ENCODE data around the gene KRT9. TPM values are rescaled to one million over a fixed set of nuclear protein-coding genes. Genes with fewer than 3 reads are reported as not detected.
"Not testable (repeated sequence)": the region's sequence is repeated elsewhere in the genome, so short reads cannot be mapped to it uniquely, and the experiment has no call there.

The KRT9 gene
- total RNA-seq, 2 donors from 2014 or later, result 0.42 TPM; not detected in 1

DNA sequence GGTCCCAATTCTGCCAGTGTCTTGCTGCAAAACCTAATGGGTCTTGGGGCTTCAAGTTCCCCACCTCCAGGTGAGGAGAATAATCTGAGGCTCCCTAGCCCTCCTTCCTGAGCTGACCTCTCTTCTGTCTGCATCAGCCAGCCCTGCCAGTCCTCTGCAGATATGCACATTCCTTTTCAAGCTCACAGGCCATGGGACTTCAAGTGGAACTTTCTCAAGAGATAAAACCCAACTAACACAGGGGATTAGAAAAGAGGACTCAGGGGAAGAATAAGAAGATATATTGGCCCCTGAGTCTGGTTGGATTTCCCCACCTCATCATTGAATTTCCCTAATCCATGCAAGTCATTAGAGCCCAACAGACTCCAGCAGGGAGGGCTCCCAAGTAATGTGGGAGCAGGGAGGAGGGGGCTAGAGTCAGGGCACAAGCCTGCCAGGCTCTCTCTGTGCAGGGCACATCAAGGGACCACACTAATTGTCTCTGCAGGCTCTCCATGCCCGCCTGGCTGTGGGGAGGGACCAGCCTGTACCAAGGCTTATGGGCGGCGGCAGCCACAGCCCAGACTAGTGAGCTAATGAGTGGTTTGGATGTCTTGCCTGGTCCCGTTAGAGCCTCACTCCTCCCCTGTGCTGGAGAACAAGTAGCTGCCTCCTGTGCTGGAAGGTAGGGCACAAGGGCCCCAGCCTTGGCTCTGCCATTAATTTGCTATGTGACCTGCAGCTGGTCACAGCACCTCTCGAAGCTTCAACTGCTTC, 13.6 kb upstream of the KRT9 start:
- Histone ChIP-seq H3K27me3 (replicated peaks; ENCODE audit: insufficient read depth) (no peaks in the 10 kb centered on the region), H3K27ac (no peak overlapping the region), H3K9me3 (no peaks in the 10 kb centered on the region), H3K4me3 (no peak overlapping the region), H3K4me1 (ENCODE audit: control insufficient read depth in 1 of 2, low read depth in 2 of 2) (peaks cover 5 to 17% of the 10 kb centered on the region in 2 donors), H3K36me3 (no peaks in the 10 kb centered on the region)
- no peak for ATAC-seq (ENCODE audit: insufficient number of reproducible peaks, low FRiP score, low read depth)
- no peak for DNase-seq (ENCODE audit: low spot score)
- TF ChIP-seq, protein P1, sequence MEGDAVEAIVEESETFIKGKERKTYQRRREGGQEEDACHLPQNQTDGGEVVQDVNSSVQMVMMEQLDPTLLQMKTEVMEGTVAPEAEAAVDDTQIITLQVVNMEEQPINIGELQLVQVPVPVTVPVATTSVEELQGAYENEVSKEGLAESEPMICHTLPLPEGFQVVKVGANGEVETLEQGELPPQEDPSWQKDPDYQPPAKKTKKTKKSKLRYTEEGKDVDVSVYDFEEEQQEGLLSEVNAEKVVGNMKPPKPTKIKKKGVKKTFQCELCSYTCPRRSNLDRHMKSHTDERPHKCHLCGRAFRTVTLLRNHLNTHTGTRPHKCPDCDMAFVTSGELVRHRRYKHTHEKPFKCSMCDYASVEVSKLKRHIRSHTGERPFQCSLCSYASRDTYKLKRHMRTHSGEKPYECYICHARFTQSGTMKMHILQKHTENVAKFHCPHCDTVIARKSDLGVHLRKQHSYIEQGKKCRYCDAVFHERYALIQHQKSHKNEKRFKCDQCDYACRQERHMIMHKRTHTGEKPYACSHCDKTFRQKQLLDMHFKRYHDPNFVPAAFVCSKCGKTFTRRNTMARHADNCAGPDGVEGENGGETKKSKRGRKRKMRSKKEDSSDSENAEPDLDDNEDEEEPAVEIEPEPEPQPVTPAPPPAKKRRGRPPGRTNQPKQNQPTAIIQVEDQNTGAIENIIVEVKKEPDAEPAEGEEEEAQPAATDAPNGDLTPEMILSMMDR (IDR thresholded peaks at IDR 0.05), result no peak

DNA sequence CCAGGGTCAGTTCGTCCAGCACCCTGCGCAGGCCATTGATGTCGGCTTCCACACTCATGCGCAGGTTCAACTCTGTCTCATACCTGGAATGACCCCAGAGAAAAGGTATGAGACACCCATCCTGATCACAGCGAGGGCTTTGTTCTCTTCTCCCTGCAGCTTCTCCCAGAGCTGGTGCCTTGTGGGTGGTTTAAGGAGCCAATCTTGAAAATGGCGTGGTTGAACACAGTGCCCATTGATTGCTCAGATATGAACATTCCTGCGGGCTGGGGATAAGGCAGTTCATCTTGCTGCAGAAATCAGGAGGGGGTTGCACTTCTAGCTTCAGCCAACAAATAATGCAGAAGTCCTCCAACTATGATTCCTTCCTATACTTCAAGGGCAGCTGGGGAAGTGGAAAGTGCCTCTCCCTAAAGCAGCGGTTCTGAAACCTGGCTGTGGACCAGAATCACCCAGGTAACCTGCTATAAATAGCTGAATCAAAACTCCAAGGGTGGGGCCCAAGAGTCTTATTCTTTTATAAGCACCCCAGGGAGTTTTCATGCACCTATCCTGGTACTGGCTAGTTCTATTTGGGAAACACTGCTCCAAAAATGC, 12.6 kb upstream of the KRT9 start:
- H3K27ac ChIP-seq; DNase-seq (ENCODE audit: low spot score); H3K27me3 ChIP-seq (replicated peaks; ENCODE audit: insufficient read depth); H3K4me3 ChIP-seq; H3K9me3 ChIP-seq; ATAC-seq (ENCODE audit: insufficient number of reproducible peaks, low FRiP score, low read depth); H3K36me3 ChIP-seq: not testable (repeated sequence)
- peaks cover 5 to 22% of the 10 kb centered on the region in 2 donors for H3K4me1 ChIP-seq (ENCODE audit: control insufficient read depth in 1 of 2, low read depth in 2 of 2)

DNA sequence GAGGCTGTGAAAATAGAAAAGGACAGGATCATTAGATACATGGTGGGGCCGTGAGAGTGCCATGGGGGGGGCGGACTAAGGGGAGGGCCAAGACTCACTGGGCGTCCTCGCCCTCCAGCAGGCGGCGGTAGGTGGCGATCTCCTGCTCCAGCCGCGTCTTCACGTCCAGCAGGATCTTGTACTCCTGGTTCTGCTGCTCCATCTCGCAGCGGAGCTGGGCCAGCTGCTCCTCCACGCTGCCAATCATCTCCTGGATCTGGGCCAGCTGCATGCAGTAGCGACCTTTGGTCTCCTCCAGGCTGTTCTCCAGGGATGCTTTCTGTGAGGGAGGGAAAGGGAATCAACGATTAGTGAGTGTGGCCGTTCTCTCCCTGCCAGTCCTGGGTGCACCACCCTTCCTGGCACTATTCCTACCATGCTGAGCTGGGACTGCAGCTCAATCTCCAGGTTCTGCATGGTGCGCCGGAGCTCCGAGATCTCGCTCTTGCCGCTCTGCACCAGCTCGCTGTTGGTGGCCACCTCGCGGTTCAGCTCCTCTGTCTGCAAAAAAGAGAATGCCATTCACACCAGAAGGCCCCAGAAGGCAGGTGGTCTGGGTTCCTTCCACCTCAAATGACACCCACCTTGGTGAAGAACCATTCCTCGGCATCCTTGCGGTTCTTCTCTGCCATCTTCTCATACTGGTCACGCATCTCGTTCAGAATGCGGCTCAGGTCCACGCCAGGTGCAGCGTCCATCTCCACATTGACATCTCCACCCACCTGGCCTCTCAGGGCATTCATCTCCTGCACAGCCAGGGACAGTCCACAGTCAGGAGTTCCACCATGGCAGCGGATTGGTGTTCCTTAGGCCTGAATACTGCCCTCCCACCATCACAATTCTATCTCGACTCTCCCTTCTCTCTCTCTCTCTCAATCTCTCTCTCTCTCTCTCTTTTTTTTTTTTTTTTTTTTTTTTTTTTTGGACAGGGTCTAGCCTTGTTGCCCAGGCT, 11.6 kb upstream of the KRT9 start:
- Histone ChIP-seq H3K4me1 (ENCODE audit: control insufficient read depth in 1 of 2, low read depth in 2 of 2) (peaks cover 3 to 18% of the 10 kb centered on the region in 2 donors), H3K4me3 (no peak overlapping the region), H3K36me3 (no peaks in the 10 kb centered on the region), H3K27ac (no peak overlapping the region), H3K9me3 (no peaks in the 10 kb centered on the region), H3K27me3 (replicated peaks; ENCODE audit: insufficient read depth) (no peaks in the 10 kb centered on the region)
- DNase-seq (ENCODE audit: low spot score), result no peak
- TF ChIP-seq, protein P1 (IDR thresholded peaks at IDR 0.05), result no peak
- ATAC-seq (ENCODE audit: insufficient number of reproducible peaks, low FRiP score, low read depth), result no peak

DNA sequence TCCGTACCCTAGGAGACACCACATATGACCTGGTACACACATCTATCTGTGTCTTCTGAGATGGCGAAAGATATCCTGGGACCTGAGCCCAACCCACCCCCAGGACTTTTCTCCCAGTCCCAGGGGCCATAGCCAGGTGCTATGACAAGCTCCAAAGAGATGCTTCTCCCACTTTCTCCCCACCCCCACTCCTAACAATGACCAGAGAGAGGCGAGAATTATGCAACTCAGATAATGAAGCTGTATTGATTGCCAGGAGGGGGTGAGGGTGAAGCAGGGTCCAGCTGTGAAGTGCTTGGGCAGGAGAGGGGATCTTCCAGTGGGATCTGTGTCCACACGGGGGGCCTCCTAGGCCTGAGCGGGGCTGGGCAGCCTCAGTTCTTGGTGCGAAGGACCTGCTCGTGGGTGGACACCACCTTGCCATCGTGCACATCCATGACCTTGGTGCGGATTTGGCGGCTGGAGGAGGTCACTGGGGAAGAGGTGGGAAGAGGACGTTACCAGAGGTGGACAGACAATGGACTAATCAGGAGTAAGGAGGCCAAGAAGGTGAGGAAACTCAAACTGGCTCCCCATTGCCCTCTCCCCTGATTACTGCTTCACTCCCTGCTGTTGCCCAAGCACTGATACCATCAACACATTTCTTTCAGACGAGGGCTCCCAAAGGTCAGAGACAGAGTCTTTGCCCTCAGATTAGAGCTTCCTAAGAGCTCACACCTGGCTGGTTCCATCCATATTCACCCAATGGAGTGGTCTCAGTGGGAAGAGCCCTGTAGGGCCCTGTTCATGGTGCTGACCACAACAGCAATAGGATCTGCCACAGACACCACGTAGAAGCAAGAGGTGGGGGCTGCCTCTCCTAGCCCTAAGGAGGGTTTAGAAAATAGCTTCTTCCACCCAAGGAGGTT, 10.5 kb upstream of the KRT9 start:
- not testable (repeated sequence) for DNase-seq (ENCODE audit: low spot score); H3K36me3 ChIP-seq; ATAC-seq (ENCODE audit: insufficient number of reproducible peaks, low FRiP score, low read depth); H3K27me3 ChIP-seq (replicated peaks; ENCODE audit: insufficient read depth); H3K4me3 ChIP-seq; H3K27ac ChIP-seq; H3K9me3 ChIP-seq
- H3K4me1 ChIP-seq (ENCODE audit: control insufficient read depth in 1 of 2, low read depth in 2 of 2), result peaks cover 3 to 15% of the 10 kb centered on the region in 2 donors

DNA sequence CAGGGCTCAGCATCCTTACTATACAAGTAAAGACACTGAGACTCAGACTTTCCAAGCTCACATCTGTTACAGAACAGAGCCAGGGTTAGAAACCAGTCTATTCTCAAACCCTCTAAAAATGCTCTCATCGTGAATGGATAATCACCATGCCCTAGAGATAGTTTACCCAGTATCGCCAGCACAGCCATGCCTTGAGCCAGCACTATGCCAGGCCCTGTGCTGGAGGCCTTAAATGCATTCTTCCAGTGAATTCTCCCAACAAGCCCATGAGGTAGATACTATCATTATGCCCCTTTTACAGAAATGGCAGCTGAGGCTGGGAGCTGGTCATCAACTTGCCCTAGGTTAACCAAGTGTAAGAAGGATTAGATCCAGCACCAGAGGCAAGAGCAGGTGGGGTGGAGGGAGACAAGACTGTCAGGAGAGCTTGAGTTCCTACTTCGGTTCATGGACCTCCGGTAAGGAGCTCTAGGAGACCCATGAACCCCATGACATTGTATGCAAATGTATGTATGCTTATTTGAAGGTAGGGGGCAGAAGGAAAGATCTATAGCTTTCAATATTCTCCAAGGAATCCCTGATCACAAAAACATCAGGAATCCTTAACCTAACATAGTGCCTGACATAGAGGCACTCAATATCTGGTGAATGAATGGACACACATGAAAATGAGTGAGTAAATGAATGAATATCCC, 9.7 kb upstream of the KRT9 start:
- Histone ChIP-seq H3K36me3 (no peaks in the 10 kb centered on the region), H3K4me1 (ENCODE audit: control insufficient read depth in 1 of 2, low read depth in 2 of 2) (peaks cover 3 to 15% of the 10 kb centered on the region in 2 donors), H3K27me3 (replicated peaks; ENCODE audit: insufficient read depth) (no peaks in the 10 kb centered on the region), H3K9me3 (no peaks in the 10 kb centered on the region), H3K27ac (no peak overlapping the region), H3K4me3 (no peak overlapping the region)
- DNase-seq (ENCODE audit: low spot score), result no peak
- TF ChIP-seq, protein P1 (IDR thresholded peaks at IDR 0.05), result no peak
- no peak for ATAC-seq (ENCODE audit: insufficient number of reproducible peaks, low FRiP score, low read depth)

Data from thoracic aorta (tissue), 2 donors.